HG03196 (cell line): ENCODE data around the gene TUBB4A.
"Not testable (repeated sequence)": the region's sequence is repeated elsewhere in the genome, so short reads cannot be mapped to it uniquely, and the experiment has no call there.

Source experiments
- ATAC-seq: cut with Tn5 transposase; IDR thresholded peaks from one replicate; pipeline ENCODE4 v1.9.1; 2021; ENCODE audit not compliant: unreplicated experiment

Gene TUBB4A

GRCh38 chr19:6527893-6528543, 25.9 kb upstream of the TUBB4A start:
- ATAC-seq = peak; percentile 50

DNA sequence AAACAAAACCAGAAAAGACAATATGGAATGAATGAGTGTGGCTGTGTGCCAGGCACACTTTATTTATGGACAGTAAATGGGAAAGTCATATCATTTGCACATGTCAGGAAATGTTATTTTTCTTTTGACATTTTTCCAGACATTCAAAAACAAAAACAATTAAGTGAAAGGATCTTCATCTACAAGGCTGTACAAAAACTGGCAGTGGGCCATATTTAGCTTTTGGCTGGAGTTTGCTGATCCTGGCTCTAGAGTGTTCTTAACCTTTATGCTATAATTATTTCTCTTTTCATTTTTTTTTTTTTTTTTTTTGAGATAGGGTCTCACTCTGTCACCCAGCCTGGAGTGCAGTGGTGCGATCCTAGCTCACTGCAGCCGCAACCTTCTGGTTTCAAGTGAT, 22.2 kb upstream of the TUBB4A start:
- no peak for ATAC-seq

GRCh38 chr19:6522712-6523111, 20.6 kb upstream of the TUBB4A start:
- ATAC-seq = no peak

DNA sequence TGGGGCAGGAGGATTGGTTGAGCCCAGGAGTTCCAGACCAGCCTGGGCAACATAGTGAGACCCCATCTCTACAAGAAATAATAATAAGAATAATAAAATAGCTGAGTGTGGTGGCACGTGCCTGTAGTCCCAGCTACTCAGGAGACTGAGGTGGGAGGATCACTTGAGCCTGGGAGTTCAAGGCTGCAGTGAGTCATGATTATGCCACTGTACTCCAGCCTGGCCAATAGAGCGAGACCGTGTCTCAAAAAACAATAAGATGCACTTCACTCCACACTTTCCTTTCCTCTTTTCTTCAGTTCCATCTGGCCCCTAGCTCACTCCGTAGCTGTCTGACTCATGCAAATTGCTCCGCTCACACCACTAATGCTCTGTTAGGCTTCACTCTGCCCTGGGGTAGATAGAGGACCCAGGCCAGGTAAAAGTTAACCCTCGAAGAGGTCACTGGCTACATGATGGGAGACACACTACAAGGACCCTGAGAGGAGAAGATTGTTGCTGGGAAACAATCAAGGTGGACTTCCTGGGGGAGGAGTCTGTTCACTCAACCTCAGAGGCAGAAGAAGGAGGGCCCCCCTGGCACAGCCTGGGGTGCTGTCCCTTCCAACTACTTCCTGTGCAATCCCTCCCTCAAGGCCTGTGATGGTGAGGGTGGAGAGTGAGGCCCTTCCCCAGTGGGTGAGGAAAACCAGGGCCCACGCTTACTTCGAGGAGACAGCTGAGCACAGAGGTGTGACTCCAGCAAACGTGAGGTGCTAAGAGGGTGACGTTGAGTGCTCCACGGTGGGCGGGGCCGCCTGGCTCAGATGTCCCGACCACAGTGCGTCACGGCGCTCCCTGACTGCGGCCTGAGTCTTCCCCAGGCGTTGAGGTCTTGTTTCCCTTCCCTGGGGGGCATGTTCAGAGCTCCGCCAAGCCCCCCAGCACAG, 19.9 kb upstream of the TUBB4A start:
- ATAC-seq = peak; percentile 37

DNA sequence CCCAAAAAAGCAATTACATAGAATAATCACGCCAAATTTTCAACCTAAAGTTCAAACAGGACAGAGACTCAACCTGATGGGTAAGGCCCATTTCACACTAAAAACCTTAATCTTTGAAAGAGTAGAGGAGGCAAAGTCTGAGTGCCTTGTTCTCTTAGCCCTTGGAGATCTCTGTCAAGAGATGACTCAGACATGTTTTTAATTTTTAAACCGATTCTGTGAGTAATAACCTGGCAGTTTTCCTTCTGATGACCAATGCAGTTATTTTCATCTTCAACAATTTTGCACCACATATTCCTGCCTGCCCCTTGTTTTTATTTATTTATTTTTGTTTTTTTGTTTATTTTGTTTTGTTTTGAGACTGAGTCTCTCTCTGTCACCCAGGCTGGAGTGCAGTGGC, 17.2 kb upstream of the TUBB4A start:
- no peak for ATAC-seq

DNA sequence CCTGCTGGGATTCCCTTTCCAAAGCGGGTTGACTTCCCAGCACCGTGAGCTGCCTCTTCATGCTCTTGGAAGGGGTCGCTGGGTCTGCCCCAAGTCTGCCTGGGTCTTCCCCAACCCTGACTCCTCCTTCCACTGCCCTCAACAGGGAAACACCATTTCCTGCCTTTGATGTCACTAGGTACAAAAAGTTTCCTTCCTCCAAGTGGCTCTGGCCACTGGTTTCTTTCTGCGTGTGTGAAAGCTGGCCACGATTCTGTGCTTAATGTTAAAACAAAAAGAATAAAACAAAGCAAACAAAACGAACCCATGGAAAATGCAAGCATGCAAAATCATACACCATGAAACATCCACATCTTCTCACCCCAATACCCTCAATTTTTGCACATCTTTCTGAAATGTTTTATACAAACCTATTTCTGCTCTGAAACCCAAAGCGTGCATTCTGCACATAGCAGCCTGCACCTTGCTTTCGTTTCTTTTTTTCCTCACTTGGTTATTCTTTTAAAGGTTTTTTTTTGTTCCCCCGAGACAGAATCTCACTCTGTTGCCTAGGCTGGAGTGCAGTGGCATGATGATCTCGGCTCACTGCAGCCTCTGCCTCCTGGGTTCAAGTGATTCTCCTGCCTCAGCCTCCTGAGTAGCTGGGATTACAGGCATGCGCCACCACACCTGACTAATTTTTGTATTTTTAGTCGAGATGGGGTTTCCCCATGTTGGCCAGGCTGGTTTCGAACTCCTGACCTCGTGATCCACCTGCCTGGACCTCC, 16.2 kb upstream of the TUBB4A start:
- ATAC-seq = no peak

DNA sequence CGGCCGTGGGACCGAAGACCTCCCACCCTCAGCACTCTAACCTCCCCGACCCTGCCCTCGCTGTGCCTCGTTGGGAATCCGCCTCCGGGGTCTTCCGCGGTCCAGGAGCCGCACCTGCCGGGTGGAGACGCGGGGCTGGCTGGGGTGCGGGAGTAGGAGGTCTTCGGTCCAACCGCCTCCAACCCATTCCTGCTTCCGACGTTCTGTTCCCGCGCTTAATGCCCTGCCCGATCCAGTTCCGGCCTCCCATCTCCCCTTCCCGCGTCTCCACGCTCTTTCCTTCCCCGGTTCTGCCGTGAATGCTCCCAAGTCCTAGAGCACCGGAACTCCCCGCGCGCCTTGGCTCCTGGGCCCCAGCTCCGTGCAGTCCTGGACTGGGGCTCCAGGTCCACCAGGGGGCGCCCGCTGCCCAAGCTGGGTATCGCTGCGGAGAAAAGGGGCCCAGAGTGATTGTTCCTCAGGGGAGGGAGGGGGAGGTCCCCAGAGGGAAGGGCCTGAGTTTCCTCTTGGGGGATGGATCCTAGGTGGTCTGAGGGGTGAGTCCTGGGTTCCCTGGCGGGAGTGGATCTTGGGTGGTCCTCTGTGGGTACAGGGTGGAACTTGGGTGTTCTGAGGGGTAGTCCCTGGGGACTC, 14.7 kb upstream of the TUBB4A start:
- peak; percentile 52 for ATAC-seq

- ATAC-seq = peak; percentile 39
These were observed 14.0 kb upstream of the TUBB4A start for GRCh38 chr19:6516018-6516658.

GRCh38 chr19:6514926-6515544, 12.9 kb upstream of the TUBB4A start:
- ATAC-seq = no peak

DNA sequence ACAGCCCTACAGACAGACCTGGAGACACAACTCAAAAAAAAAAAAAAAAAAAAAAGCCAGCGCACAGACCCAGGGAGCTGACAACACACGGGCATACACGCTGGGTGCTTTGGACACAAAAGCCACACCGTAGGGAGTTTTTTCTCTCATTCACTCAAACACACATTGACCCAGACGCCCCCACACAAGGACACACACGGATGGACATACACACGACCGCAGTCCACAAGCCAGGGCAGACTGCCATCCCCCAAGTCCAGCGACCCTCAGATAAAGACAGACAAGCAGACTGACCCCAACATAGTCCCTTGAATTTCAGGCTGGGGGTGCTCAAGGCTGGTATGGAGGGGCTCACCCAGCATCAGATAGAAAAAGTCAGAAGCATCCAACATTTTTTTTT, 12.0 kb upstream of the TUBB4A start:
- ATAC-seq = no peak

- ATAC-seq = no peak
These were observed 8.5 kb upstream of the TUBB4A start for GRCh38 chr19:6510618-6511017.

DNA sequence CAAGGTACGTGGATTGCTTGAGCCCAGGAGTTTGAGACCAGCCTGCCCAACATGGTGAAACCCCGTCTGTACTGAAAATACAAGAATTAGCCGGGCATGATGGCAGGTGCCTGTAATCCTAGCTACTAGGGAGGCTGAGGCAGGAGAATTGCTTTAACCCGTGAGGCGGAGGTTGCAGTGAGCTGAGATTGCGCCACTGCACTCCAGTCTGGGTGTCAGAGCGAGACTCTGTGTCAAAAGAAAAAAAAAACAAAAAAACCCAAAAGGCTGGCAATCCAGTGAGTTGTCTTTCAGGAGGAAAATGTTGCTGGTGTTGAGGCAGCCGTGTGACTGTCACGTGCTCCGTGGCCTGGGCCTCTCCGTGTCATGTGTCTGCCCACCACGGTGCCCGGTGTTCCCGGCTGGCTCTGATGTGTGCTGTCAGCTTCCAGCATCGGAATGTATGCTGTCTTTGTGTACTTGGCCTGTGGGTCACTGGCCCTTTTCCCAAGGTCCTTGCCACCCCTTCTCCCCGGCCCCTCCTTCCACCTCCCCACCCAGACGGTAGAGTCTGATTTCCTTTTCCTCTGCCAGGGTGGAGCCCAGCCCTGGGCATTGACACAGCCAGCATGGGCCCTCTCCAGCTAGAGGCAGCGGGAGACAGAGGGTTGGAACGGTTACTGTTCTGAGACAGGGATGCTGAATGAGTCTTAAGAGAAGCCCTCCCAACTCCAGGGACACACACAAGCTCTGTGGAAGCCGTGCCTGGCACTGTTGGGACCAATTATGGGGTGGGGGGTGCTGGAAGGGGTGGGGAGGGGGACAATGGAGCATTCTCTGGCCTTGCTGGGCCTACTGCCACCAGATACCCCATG, 7.2 kb upstream of the TUBB4A start:
- ATAC-seq = no peak

DNA sequence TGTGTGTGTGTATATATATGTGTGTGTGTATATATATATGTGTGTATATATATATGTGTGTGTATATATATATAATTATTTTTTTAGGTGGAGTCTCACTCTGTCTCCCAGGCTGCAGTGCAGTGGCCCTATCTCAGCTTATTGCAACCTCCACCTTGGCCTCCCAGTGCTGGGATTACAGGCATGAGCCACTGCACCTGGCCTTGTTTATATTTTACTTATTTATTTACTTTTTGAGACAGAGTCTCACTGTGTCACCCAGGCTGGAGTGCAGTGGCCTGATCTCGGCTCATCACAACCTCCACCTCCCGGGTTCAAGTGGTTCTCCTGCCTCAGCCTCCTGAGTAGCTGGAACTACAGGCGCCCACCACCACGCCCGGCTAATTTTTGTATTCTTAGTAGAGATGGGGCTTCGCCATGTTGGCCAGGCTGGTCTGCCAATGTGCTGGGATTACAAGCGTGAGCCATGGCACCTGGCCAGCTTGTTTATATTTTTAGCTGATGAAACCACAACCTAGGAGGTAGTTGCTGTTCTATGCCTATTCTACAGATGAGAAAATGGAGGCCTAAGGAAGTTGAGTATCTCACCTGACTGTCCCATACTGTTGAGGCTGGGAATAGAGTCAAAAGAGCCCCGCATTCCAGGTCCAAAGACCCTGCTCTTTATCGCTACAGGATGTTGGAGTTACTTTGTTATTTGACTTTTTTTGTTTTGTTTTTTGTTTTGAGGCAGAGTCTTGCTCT, 6.1 kb upstream of the TUBB4A start:
- not testable (repeated sequence) for ATAC-seq

DNA sequence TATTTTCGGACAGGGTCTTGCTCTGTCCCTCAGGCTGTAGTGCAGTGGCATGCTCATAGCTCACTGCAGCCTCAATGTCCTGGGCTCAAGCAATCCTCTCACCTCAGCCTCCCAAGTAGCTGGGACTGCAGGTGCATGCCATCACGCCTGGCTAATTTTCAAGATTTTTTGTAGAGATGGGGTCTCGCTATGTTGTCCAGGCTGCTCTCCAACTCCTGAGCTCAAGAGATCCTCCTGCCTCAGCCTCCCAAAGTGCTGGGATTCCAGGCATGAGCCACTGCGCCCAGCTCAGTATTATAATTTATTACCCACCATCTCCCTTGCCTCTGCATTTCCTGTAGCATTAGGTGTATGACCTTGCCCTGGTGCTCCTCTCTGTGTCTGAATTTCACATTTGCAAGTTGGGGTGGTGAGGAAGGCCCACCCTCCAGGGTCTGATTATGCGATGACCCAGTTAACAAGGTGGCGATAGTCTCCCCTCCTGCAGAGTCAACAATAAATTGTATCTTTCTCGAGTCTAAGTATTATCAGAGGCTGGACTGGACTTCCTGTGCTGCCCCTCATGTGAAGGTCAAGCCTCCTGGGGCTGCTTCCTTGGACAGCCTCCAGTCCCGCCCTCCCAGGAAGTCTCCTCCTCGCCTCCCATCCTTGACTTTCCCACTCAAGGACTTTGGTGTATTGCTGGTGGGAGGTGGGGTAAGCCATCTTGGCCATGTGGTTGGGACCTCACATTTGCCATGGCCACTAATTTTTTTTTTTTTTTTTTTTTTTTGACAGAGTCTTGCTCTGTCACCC, 1.5 kb upstream of the TUBB4A start:
- no peak for ATAC-seq

- no peak for ATAC-seq
These were observed 1.0 kb downstream of the TUBB4A start for GRCh38 chr19:6500837-6501739.

GRCh38 chr19:6499052-6499790, 2.9 kb downstream of the TUBB4A start:
- ATAC-seq = no peak
